ENCODE measurements around the gene TMEM145.

TMEM145 gene

DNA sequence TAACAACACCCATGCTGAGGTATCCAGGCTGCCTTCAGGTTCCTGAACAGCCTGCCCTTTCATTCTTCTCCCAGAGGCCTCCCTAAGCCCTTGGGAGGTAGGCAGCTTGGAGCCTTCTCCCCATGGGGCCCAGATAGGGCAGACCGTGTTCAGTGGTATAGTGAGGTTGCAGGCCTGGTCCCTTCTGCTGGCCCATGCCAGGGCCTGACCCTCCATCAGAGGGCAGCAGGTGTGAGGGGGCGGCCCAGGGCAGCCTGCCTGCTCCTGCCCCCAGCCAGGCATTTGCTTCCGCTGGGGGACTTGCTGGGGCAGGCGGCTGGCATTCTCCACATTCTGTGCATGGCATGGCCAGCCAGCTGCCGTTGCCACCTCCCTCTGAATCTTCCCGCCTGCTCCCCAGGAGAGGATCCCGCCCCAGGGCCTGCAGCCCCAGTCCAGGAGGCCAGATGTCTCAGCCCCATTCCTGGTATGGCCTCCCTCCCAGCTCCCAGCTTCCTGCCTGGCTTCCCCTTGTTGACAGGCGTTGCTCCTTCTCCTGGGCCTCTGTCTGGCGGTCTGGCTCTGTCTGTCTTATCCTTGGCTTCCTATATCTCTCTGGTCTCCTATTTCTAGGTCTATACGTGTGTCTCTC is 35.2 kb upstream of the TMEM145 start:
- no peak for DNase-seq (ENCODE audit: low read depth, low spot score)

GRCh38 chr19:42278452-42279154 is 34.5 kb upstream of the TMEM145 start:
- no peak for DNase-seq (ENCODE audit: low read depth, low spot score)

- no peak for DNase-seq (ENCODE audit: low read depth, low spot score)
Observed at GRCh38 chr19:42279155-42279901, 33.8 kb upstream of the TMEM145 start.

- DNase-seq (ENCODE audit: low read depth, low spot score): no peak
Observed at GRCh38 chr19:42279902-42280814, 33.0 kb upstream of the TMEM145 start.

GRCh38 chr19:42280815-42281145 is 32.3 kb upstream of the TMEM145 start:
- no peak for DNase-seq (ENCODE audit: low read depth, low spot score)

DNA sequence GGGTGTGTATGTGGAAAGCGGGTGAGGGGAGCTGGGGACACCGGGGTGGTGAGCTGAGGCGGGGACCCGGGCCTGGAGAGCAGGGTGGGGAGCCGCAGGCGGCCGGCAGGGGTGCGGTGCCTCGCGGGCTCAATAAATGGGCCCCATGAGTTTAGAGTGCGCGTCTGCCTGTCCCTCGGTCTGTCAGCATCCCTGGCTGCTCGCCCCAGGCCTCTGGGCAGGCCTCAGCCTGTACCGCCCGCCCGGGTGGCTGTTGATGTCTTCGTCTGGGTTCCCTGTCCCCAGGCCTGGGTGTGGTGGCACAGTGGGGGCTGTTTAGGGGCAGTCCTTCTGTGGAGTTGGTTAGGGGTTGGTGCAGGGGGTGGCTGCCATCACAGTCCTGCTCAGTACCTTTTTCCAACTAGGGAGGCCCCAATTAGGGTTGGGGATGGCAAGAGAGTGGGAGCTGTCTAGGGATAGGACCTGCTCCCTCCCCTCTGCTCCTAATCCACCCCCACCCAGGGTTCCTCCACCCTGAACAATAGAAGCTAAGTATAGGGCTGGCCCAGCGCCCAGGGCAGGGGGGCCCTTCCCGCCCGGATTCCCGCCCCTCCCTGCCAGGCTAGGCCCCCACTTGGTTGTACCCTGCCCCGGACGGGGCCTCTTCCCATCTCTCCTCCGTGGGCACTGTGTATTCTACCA is 31.8 kb upstream of the TMEM145 start:
- no peak for DNase-seq (ENCODE audit: low read depth, low spot score)

DNA sequence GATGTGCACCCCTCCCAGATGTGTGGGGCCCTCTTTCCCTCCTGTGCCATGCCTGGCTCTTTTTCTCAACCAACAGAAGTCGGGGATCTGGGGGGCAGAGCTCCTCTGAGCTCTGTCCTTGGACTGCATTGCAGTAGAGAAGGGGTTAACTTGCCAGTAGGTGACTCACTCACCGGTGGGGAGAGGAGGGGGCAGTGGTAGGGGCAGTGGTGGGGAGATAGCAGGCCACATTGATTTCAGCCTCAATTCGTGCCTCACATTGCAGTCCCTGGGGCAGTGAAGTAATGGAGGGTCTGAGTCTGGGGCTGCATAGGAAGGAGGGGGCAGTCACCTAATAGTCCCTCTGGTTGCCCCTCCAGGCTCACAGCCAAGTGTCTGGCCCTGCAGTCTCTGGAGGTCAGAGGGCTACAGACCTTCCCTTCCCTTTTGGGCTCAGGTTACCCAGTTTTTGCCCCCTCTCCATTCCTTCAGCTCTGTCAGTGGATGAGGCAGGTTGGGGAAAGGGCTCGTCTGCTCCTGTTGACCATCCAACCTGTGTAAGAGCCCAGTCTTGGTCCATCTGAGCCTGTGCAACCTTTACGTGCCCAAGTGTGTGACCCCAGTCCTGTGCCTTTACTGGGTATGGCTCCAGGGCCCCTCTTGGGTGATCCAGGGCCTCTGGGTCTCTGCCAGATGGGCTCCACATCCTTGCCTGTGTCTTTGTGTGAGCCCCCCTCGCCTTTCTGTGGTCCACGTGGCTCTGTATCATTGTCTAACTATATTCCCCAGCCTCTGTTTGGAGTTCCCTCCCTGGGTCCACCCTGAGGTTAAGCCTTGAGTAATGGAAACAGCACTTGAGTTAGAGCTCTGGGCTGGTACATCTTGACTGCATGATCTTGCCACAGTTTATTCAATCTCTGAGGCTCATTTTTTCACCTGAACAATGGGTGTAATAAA is 31.0 kb upstream of the TMEM145 start:
- no peak for DNase-seq (ENCODE audit: low read depth, low spot score)

GRCh38 chr19:42282819-42283187 is 30.3 kb upstream of the TMEM145 start:
- no peak for DNase-seq (ENCODE audit: low read depth, low spot score)

- DNase-seq (ENCODE audit: low read depth, low spot score): no peak
Observed at GRCh38 chr19:42283188-42284065, 29.7 kb upstream of the TMEM145 start.

- no peak for DNase-seq (ENCODE audit: low read depth, low spot score)
Observed at GRCh38 chr19:42284066-42284501, 29.0 kb upstream of the TMEM145 start.

DNA sequence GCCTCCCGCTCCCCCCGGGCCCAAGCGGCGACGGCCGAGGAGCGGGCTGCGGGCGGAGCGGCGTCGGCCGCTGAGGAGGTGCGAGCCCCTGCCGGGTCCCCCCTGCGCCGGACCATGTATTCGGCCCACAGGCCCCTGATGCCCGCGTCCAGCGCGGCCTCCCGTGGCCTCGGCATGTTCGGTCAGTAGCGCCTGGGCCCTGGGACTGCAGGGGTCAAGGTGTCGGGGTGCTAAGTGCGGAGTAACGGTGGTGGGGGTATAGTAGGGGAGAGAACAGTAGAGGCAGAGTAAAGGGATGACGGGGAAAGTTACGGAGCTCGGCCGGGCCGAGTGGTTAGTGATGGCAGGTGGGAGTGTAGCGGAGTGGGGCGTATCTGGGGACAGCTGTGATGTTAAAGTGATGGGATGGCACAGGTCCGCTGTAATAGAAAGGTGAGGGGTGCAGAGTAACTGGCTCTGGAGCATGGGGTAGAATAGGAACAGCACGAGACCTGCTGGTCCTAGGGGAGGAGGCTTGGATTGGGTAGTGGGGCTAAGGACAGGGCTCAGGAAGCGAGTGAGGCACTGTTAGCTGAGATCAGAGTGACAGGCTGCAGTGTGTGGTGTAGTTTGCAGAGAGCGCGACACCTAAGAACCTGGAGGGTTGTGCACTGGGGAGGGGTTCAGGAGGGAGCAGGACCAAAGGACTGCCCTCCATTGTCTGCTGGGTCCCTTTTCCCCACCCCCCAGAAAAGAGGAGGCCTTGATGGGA is 28.3 kb upstream of the TMEM145 start:
- no peak for DNase-seq (ENCODE audit: low read depth, low spot score)

DNA sequence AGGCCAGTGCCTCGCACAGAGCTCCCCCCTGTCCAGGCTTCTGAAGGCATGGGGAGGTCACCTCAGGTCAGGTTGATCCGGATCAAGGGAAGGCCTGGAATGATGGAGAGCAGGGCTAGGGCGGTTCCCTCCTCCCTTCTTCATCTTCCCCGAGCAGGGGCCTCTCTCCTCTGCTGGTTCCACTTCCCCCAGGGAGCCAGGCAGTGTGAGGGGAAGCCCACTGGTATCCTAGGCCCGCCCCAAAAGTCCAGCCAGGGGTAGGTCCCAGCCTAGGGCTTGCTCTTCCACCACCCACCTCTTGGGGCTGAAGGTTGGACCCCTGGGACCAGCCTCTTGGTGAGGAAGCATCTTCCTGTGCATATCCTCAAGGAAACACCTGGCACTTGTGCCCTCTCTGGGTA is 27.6 kb upstream of the TMEM145 start:
- no peak for DNase-seq (ENCODE audit: low read depth, low spot score)

- no peak for DNase-seq (ENCODE audit: low read depth, low spot score)
Observed at GRCh38 chr19:42285988-42286348, 27.1 kb upstream of the TMEM145 start.

GRCh38 chr19:42286349-42287016 is 26.6 kb upstream of the TMEM145 start:
- no peak for DNase-seq (ENCODE audit: low read depth, low spot score)

DNA sequence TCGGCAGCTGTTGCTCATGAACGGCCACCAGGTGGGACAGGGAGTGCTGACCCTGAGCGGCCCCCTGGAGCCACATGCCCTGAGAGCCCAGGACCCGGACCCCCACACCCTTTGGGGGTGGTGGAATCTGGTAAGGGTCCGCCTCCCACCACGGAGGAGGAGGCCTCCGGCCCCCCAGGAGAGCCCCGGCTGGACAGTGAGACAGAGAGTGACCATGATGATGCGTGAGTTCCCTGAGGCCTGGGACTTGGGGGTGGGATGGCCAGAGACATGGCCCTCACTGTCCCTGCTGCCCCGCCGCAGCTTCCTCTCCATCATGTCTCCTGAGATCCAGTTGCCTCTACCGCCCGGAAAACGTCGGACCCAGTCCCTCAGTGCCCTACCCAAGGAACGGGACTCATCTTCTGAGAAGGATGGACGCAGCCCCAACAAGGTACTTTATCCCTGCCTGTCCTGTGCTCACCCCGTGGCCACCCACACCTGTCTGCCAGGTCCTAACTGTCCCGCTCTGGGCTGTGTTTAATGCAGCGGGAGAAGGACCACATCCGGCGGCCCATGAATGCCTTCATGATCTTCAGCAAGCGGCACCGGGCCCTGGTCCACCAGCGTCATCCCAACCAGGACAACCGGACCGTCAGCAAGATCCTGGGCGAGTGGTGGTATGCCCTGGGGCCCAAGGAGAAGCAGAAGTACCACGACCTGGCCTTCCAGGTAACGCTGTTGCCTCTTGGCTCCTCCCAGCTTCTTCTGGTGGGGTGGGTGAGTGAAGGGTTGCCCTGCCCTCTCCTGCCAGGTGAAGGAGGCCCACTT is 25.9 kb upstream of the TMEM145 start:
- no peak for DNase-seq (ENCODE audit: low read depth, low spot score)

GRCh38 chr19:42287827-42288107 is 25.3 kb upstream of the TMEM145 start:
- no peak for DNase-seq (ENCODE audit: low read depth, low spot score)

DNA sequence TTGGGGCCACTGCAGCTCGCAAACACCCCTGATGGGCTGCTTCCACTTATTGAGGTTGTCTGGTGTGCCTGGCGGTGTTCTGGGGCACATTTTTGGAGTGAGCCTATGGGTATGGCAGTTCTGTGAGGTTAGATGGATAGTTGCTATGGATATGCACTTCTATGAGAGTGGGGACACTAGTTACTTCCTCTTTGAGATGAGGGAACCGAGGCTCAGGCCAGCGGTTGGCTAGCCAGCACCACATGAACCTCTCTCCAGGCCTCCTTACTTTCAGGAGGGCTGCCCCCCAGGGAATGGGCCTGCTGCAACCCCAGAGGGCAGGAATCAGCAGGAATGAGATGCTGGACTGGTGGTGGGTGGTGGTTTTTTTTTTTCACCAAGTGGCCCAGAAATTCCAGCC is 24.7 kb upstream of the TMEM145 start:
- no peak for DNase-seq (ENCODE audit: low read depth, low spot score)

Measured in brain pericyte (primary cell).